DND-41 (cell line): ENCODE results near the gene WDFY3.

Experiments used
- ATAC-seq: fragments of 200-7000 bp; cut with Tn5 transposase; 3 replicates; pipeline ENCODE4 v1.9.1; 2021; ENCODE audit warnings: low read depth; ENCODE audit not compliant: insufficient read depth
- DNase-seq: peaks from one replicate; pipeline ENCODE4 v3.0.0-alpha.2; 2020
- H2AFZ ChIP-seq: 2 replicates; pipeline ENCODE4 v1.6.0; 2012; ENCODE audit warnings: low read depth, low read length
- H3K27ac ChIP-seq: 2 replicates; pipeline ENCODE4 v1.5.1; 2012; ENCODE audit warnings: low read length, inconsistent platforms
- H3K27me3 ChIP-seq: fragments of 200-600 bp; sonication (generic); 2 replicates; pipeline ENCODE4 v1.6.0; 2012; ENCODE audit warnings: low read length, mild to moderate bottlenecking, inconsistent platforms; ENCODE audit not compliant: insufficient read depth, poor library complexity
- H3K36me3 ChIP-seq: 2 replicates; pipeline ENCODE4 v1.5.1; 2012; ENCODE audit warnings: low read length, inconsistent platforms; ENCODE audit not compliant: insufficient read depth
- H3K4me1 ChIP-seq: 2 replicates; pipeline ENCODE4 v1.5.1; 2012; ENCODE audit warnings: mild to moderate bottlenecking, low read length; ENCODE audit not compliant: insufficient read depth
- H3K4me2 ChIP-seq: 2 replicates; pipeline ENCODE4 v1.6.0; 2012; ENCODE audit warnings: mild to moderate bottlenecking, moderate library complexity, low read length, inconsistent platforms; ENCODE audit not compliant: insufficient read depth
- H3K4me3 ChIP-seq, 2 experiments: fragments of 200-600 bp in 1 of 2; shearing (Covaris generic) in 1 of 2; 2 replicates each; pipeline ENCODE4 v1.5.1; 2012 to 2016; ENCODE audit warnings: inconsistent platforms in 2 of 2, low read length in 2 of 2, mild to moderate bottlenecking in 2 of 2, low read depth in 1 of 2, moderate library complexity in 1 of 2
- H3K79me2 ChIP-seq: 2 replicates; pipeline ENCODE4 v1.6.0; 2012; ENCODE audit warnings: low read length, inconsistent platforms; ENCODE audit not compliant: insufficient read depth
- H3K9ac ChIP-seq: 2 replicates; pipeline ENCODE4 v1.6.0; 2012; ENCODE audit warnings: low read depth, mild to moderate bottlenecking, inconsistent platforms, low read length, moderate library complexity
- H3K9me3 ChIP-seq: 2 replicates; pipeline ENCODE4 v1.5.1; 2012; ENCODE audit warnings: low read length, moderate library complexity, mild to moderate bottlenecking, inconsistent platforms; ENCODE audit not compliant: insufficient read depth, severe bottlenecking
- H4K20me1 ChIP-seq: 2 replicates; pipeline ENCODE4 v1.6.0; 2012; ENCODE audit warnings: low read length; ENCODE audit not compliant: insufficient read depth
- EZH2 ChIP-seq: IDR thresholded peaks from 3 replicates; pipeline ENCODE4 v1.6.1; 2012; ENCODE audit warnings: borderline replicate concordance, low read depth, mild to moderate bottlenecking, moderate library complexity, low read length, inconsistent platforms; ENCODE audit not compliant: severe bottlenecking
- TF ChIP-seq, protein P1 (sequence below): IDR thresholded peaks from 2 replicates; pipeline ENCODE4 v1.5.1; 2012; ENCODE audit warnings: borderline replicate concordance, low read length, moderate library complexity, mild to moderate bottlenecking; ENCODE audit not compliant: poor library complexity, severe bottlenecking; ENCODE audit errors: extremely low read depth

WDFY3 gene

DNA sequence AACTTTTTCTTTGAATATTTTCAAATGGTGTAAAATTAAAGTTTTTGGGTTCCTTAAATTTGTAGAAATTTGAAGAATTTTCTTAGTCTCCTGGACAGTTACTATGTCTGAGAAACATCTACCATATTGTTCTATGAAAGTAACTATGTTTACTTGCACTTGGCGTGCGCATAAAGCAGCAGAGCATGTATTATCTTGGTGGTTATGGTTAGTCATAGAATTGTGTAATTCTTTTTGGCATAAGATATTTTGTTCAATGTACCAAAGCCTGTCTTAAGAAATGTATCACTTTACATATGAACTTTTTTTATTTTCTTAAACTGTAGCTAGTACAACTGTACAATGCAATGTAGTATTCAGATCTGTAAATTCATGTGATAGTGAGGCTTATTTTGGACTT lies 334.4 kb downstream of the WDFY3 start:
- no peaks in the 10 kb centered on the region for H3K9me3 ChIP-seq
- ATAC-seq (no peak), DNase-seq (no peak)
- no peaks in the 10 kb centered on the region for H3K36me3 ChIP-seq
- H4K20me1 ChIP-seq, result no peaks in the 10 kb centered on the region
- no peak overlapping the region for H3K4me2 ChIP-seq
- no peak overlapping the region for H3K9ac ChIP-seq
- H3K4me3 ChIP-seq, result no peak overlapping the region
- TF ChIP-seq, protein P1, sequence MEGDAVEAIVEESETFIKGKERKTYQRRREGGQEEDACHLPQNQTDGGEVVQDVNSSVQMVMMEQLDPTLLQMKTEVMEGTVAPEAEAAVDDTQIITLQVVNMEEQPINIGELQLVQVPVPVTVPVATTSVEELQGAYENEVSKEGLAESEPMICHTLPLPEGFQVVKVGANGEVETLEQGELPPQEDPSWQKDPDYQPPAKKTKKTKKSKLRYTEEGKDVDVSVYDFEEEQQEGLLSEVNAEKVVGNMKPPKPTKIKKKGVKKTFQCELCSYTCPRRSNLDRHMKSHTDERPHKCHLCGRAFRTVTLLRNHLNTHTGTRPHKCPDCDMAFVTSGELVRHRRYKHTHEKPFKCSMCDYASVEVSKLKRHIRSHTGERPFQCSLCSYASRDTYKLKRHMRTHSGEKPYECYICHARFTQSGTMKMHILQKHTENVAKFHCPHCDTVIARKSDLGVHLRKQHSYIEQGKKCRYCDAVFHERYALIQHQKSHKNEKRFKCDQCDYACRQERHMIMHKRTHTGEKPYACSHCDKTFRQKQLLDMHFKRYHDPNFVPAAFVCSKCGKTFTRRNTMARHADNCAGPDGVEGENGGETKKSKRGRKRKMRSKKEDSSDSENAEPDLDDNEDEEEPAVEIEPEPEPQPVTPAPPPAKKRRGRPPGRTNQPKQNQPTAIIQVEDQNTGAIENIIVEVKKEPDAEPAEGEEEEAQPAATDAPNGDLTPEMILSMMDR, result no peak
- TF ChIP-seq EZH2, result no peak
- no peak overlapping the region for H2AFZ ChIP-seq
- H3K4me1 ChIP-seq, result no peaks in the 10 kb centered on the region
- H3K79me2 ChIP-seq, result no peaks in the 10 kb centered on the region
- no peaks in the 10 kb centered on the region for H3K27me3 ChIP-seq
- no peak overlapping the region for H3K27ac ChIP-seq

DNA sequence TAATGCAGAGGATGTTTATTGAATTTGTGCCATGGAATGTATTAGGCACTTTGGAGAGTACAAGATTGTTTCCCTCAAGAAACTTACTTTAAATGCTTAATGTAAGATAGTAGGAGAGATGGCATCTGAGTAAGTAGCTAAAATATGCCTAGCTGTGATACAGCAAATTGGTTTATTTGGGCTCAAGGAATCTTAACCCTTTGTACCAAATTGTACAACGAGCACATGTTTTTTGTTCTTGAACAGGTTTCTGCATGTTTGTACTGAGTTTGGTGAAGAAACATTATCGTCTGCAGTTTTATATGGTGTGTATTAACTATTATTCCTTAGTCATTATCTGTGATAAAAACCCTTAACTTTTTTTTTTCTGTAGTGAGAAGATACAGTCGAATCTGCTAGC lies 334.9 kb downstream of the WDFY3 start:
- Histone ChIP-seq H3K36me3 (no peaks in the 10 kb centered on the region), H4K20me1 (no peaks in the 10 kb centered on the region), H3K79me2 (no peaks in the 10 kb centered on the region), H3K9me3 (no peaks in the 10 kb centered on the region), H3K4me3 (no peak overlapping the region), H3K4me1 (no peaks in the 10 kb centered on the region), H2AFZ (no peak overlapping the region), H3K4me2 (no peak overlapping the region), H3K9ac (no peak overlapping the region), H3K27ac (no peak overlapping the region), H3K27me3 (no peaks in the 10 kb centered on the region)
- DNase-seq, result no peak
- ATAC-seq, result no peak
- no peak for TF ChIP-seq EZH2
- TF ChIP-seq, protein P1, result no peak

DNA sequence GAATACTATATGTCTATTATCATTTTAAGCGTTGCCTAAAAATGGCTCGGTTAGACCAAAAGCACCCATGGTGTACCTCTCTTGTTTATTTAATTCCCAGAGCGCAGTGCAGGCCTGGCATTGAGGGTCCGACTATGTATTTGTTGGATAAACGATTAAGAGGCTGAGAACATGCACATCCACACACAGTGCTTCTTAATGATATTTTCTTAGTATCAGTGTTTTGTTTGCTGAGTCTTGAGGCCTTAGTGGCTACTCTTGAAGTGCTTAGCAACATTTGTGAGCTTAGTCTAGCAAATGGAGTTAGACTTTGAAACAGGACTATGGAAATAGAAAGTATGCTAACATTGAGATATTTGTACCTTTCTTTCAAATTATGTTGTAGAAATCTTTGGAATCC lies 339.8 kb downstream of the WDFY3 start:
- Histone ChIP-seq H3K4me1 (no peaks in the 10 kb centered on the region), H3K27ac (no peak overlapping the region), H3K9me3 (no peaks in the 10 kb centered on the region), H3K27me3 (no peaks in the 10 kb centered on the region), H3K4me2 (no peak overlapping the region), H3K36me3 (no peaks in the 10 kb centered on the region), H3K9ac (no peak overlapping the region), H3K4me3 (no peak overlapping the region), H2AFZ (no peak overlapping the region), H3K79me2 (no peaks in the 10 kb centered on the region), H4K20me1 (no peaks in the 10 kb centered on the region)
- TF ChIP-seq, protein P1, result no peak
- no peak for TF ChIP-seq EZH2
- ATAC-seq (no peak), DNase-seq (no peak)

GRCh38 chr4:84623661-84624060 lies 342.8 kb downstream of the WDFY3 start:
- Histone ChIP-seq H3K36me3 (no peaks in the 10 kb centered on the region), H4K20me1 (no peaks in the 10 kb centered on the region), H3K4me2 (no peak overlapping the region), H3K79me2 (no peaks in the 10 kb centered on the region), H3K4me3 (no peak overlapping the region), H3K27ac (no peak overlapping the region), H3K9me3 (no peaks in the 10 kb centered on the region), H3K27me3 (no peaks in the 10 kb centered on the region), H2AFZ (no peak overlapping the region), H3K9ac (no peak overlapping the region), H3K4me1 (no peaks in the 10 kb centered on the region)
- no peak for ATAC-seq
- TF ChIP-seq EZH2, result no peak
- TF ChIP-seq, protein P1, result no peak
- DNase-seq, result no peak
